Astrocyte of the spinal cord (primary cell): ENCODE measurements around the gene PALB2.
"Not testable (repeated sequence)": the region's sequence is repeated elsewhere in the genome, so short reads cannot be mapped to it uniquely, and the experiment has no call there.

Experiments
- DNase-seq: peaks from one replicate; pipeline ENCODE4 v3.0.0; 2011; ENCODE audit warnings: low read depth, low spot score
- H3K4me3 ChIP-seq: 2 replicates; pipeline ENCODE4 v1.5.1; 2011; ENCODE audit warnings: low read depth, mild to moderate bottlenecking, low read length, moderate library complexity
- in situ Hi-C: cut with HindIII; loops from 2 replicates; pipeline ENCODE4 v1.10.0; 2017; ENCODE audit warnings: low sequenced_read_pairs
- TF ChIP-seq, protein P1 (sequence below): IDR thresholded peaks from 2 replicates; pipeline ENCODE4 v1.5.1; 2012; ENCODE audit warnings: low read depth, mild to moderate bottlenecking, low read length, inconsistent platforms

The PALB2 gene

GRCh38 chr16:23642246-23642774, 1.2 kb upstream of the PALB2 start:
- in situ Hi-C loops, result no loop called here
- peak overlapping the region; percentile 100 for H3K4me3 ChIP-seq
- TF ChIP-seq, protein P1, sequence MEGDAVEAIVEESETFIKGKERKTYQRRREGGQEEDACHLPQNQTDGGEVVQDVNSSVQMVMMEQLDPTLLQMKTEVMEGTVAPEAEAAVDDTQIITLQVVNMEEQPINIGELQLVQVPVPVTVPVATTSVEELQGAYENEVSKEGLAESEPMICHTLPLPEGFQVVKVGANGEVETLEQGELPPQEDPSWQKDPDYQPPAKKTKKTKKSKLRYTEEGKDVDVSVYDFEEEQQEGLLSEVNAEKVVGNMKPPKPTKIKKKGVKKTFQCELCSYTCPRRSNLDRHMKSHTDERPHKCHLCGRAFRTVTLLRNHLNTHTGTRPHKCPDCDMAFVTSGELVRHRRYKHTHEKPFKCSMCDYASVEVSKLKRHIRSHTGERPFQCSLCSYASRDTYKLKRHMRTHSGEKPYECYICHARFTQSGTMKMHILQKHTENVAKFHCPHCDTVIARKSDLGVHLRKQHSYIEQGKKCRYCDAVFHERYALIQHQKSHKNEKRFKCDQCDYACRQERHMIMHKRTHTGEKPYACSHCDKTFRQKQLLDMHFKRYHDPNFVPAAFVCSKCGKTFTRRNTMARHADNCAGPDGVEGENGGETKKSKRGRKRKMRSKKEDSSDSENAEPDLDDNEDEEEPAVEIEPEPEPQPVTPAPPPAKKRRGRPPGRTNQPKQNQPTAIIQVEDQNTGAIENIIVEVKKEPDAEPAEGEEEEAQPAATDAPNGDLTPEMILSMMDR, result no peak
- no peak for DNase-seq

- no peak for DNase-seq
- TF ChIP-seq, protein P1, result no peak
These were observed 537 bp downstream of the PALB2 start for GRCh38 chr16:23640615-23640930.

DNA sequence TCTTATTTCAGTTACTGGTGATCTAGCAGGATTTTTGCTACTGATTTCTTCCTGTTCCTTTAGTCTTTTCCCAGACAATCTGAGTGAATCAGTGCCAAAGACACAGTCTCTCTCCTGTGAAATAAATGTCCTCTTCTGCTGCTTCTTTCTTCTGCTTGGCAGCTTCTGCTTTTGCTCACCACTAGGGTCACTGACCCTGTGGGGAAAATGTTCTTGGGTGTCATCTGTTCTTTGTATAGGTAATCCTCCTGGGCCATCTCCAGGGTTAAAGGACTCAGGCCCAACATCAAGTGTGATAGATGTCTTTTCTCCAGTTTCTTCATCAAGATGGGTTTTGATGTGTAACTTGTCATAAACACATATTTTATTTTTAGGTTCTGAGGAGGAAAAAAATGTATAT, 5.2 kb downstream of the PALB2 start:
- no peak overlapping the region for H3K4me3 ChIP-seq
- TF ChIP-seq, protein P1, result no peak
- DNase-seq, result no peak
- in situ Hi-C loops, result no loop called here

More at GRCh38 chr16:23640615-23640930, 537 bp downstream of the PALB2 start:
- peak overlapping the region; percentile 100 for H3K4me3 ChIP-seq
- in situ Hi-C loops, result no loop called here

DNA sequence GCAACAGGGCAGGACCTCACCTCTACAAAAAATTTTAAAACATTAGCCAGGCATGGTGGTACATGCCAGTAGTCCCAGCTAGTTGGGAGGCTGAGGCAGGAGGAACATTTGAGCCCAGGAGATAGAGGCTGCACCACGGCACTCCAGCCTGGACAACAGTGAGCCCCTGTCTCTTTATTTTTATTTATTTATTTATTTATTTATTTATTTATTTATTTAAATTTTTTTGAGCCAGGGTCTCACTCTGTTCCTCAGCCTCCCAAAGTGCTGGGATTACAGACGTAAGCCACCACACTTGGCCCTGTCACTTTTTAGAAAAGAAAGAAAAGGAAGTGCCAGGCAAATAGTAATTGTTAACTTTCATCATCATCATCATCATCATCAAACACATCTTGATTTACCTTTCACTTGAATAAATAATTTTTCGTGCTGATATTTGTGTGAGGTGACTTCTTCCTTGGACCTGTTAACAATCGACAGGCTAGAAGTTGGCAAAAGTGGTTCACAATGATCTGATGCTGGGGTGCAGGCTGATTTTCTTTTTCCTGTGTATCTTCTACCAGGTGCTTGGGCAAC, 6.6 kb downstream of the PALB2 start:
- in situ Hi-C loops, result no loop called here
- TF ChIP-seq, protein P1, result no peak
- no peak for DNase-seq
- no peak overlapping the region for H3K4me3 ChIP-seq

- in situ Hi-C loops, DNase-seq, H3K4me3 ChIP-seq: not testable (repeated sequence)
These were observed 9.2 kb downstream of the PALB2 start for GRCh38 chr16:23631874-23632273.

- TF ChIP-seq, protein P1, result no peak
- in situ Hi-C loops, result no loop called here
- no peak overlapping the region for H3K4me3 ChIP-seq
- no peak for DNase-seq
These were observed 11.6 kb downstream of the PALB2 start for GRCh38 chr16:23629516-23629915.

GRCh38 chr16:23624092-23624491, 17.0 kb downstream of the PALB2 start:
- DNase-seq, result no peak
- in situ Hi-C loops, result no loop called here

More at GRCh38 chr16:23624092-23624491, 17.0 kb downstream of the PALB2 start:
- TF ChIP-seq, protein P1, result no peak
- H3K4me3 ChIP-seq, result no peak overlapping the region
